ENCODE data around the gene NR3C2. TPM values are rescaled to one million over a fixed set of nuclear protein-coding genes. Genes with fewer than 3 reads are reported as not detected.

The NR3C2 gene
- polyA plus RNA-seq, 4 donors, result 14.5 to 23.9 (median 16.9) TPM

DNA sequence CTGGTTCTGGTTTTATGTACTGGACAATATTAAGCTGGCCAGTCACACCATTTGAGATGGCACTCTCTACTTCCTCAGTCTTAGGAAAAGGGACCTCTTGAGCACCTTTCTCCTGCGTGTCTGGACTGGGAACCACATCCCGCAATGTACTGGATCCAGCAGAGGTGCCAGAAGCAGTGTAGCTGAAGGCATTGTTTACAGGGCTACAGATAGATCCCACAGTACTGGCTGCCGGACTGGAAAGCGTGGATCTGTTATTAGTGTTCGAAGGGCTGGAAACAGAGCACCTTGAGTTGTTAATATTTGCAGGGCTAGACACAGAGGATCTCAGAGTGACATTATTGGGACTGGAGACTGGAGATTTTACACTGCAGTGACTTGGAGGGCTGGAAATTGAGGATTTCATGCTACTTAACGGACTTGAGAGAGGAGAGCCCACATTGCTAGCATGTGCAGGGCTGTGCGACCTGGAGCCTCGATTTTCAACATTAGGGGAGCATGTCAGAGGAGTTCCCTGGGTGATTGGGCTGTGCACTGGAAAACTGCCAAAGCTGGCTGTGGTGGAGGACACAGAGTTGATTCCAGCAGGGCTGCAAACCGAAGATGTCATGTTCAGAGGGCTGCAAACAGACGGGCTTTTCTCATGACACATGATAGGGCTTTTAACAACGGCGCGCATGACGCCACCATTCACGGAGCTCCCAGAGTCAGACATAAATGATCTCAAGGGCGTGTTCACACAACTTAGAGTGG, 6.4 kb downstream of the NR3C2 start:
- DNase-seq (ENCODE audit: low read depth in 4 of 4, low spot score in 3 of 4), result no peak

DNA sequence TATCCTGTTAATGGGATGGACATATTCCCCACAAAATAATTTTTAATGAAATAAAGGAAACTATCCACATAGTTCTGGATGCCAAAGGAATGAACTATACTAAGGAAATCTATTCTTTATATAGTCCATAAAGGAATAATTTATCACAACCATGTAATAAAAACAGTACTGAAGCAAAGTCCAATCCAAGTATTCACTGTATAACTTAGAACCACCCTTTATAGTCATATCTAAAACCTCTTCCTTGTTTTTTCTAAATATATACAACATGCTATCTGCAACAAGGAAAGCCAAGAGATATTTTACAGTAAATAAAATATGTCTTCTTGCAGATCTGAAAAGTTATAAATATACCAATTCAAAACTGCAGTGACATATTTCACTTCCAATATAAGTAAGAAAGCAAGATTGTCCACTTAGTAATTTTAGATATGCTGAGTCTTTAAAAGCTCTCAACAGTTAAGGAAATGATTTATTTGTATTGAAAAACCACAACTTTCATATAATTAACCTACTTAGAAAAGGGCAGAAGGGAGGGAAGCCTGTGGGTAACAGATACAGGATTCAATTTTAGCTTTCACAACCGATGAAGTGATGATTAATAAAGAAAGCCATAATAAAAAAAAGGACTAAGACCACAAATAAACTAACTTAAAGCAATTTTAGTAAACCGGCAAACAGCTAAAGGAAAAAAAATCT, 8.0 kb downstream of the NR3C2 start:
- DNase-seq (ENCODE audit: low read depth in 4 of 4, low spot score in 3 of 4), result no peak

DNA sequence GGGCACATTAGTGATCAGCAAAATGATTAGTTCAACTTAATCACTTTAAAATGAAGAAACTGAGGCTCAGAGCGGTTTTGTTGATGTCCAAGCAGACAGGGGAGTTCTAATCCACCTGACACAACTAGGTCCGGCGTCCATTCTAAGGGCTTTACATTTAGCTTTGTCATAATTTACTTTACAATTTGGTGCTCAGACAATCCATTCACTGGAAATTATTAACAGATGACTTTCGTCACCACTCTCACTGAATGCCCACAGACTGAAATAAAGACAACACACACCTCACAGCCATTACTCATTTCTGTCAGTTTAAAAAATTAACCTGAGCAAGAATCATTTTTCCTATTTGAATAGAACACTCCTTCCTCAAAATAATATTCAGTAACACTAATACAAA, 10.8 kb downstream of the NR3C2 start:
- DNase-seq (ENCODE audit: low read depth in 4 of 4, low spot score in 3 of 4), result no peak

DNA sequence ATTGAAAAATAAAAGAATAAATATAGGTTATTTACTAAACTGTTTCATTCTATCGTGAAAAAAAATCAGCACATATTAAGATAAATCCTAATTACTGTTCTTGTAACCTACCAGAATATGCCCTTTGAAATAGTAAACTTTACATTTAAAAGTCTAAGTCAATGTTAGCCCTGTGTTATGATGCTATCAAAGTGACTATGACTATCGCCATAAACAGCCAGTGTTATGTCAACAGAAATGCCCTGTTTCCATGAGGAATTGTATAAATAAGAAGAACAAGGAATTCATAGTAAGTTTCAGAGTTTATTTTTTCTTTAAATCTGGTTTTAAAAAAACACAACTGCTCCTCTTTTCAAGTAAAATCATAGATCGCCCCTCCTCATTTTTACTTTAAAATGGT, 11.4 kb downstream of the NR3C2 start:
- no peak for DNase-seq (ENCODE audit: low read depth in 4 of 4, low spot score in 3 of 4)

DNA sequence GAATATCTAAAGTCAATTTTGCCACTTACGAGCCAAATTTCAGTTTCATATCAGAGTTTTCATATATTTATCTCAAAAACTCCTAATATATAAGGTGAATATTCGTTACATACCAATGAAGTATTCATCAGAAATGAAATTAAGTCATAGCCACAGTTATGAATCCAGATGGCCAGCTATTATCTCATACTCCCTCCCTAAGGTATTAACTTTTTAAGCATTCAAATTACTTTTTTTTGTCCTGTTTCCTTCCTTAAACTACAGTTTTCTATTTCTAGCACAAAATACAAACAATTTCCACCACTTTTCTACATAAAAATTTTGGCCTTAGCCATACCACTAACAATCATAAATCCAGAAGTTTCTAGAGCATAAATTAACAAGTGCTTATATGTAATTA, 13.0 kb downstream of the NR3C2 start:
- DNase-seq (ENCODE audit: low read depth in 4 of 4, low spot score in 3 of 4), result no peak

DNA sequence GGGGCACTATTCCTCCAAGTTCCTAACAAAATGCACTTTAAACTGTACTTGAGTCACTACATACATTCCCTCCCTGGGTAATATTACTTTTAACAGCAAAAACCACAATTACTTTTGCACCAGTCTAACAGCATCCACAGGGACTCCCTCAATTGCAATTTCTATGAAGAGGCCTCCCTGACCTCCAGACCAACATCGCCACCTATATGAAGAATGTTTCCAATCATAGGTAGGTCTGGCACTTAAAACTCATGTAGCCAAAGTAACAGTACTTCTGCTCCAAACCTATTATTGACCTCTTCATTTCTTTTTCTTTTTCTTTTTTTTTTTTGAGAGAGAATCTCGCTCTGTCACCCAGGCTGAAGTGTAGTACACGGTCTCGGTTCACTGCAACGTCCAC, 15.6 kb downstream of the NR3C2 start:
- no peak for DNase-seq (ENCODE audit: low read depth in 4 of 4, low spot score in 3 of 4)

DNA sequence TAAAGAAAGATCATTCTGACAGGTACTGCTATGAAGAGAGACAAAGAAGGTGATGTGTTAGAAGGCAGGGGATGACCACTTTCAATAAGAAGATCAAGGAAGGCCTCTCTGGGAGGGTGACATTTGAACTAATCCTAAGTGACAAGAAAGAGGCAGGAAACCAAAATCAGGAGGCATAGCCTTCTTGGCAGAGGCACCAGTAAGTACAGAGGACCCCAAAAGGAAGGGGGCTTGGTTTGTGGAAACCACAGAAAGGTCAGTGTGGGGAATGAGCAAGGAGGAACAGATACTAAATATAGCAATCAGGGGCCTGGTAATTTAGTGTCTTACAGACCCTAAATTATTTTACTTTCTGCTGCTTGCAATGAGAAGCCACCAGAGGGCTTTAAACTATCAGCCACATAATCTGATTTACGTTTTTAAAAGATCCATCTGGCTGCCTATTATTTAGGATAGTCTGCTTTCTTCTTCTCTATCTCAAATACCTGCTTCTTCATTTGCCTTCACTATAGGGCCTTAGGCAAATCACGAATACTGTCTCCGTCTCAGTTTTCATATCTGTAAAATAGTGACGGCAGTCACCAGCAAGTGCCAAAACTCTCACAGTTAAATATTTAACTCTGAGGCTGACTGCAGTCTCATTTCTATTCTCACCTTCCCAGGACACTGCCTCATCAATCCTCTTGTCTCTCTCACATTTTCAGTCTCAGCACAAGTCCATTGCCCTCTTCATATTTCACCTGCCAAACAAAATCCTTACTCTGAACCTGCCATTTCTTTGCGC, 16.7 kb downstream of the NR3C2 start:
- DNase-seq (ENCODE audit: low read depth in 4 of 4, low spot score in 3 of 4), result no peak

DNA sequence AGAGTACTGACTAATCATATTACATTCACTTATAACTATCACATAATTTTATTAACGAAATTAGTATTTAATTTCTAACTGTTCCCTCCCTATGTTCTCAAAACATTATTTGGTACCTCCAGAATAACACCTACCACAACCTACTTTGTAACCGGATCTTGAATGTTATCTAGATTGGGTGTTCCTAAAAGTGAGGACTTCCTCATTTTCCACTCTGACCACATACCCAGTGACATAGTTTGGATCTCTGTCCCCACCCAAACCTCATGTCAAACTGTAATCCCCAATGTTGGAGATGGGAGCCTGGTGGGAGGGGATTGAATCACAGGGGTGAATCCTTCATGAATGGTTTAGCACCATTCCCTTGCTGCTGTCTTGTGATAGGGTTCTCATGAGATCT, 21.8 kb downstream of the NR3C2 start:
- DNase-seq (ENCODE audit: low read depth in 4 of 4, low spot score in 3 of 4), result no peak

DNA sequence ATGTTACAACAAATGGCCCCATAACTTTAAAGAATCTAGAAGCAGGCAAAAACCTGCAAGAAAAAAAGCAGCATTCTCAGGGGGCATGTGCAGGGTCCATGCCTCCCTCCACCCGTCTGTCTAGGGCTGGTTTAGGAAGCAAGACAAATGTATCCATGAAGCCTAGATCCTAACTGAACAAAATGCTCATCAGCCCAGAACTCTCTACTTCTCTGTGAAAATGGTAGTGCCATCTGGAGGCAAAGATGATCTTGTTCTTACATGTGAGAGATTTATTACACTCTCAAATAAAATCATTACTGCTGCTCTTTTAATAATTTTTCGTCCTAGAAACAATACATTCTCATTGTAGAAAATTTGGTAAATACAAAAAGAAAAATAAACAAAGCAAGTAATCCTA, 26.7 kb downstream of the NR3C2 start:
- no peak for DNase-seq (ENCODE audit: low read depth in 4 of 4, low spot score in 3 of 4)

DNA sequence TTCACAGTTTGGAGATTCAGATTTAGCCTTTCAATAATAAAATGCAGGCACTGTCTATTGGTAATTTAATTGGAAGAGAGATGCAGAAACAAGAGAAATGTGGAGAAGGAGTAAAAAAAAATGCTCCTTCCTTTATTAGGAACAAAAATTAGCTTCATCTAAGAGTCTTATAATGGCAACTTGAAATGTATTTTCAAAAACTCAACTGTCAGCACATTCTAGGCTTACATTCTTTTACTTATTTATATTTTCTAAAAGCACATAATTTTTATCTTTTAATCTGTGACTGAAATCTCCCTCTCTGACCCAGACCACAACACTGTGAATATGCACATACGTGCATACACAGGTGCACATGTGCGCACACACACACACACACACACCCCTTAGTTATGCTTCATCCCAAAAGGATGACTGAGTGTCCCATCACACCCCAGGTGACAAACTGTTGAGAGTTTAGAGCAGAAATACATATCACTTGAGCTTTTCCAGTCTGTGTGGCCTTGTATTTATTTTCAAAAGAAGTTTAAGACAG, 29.7 kb downstream of the NR3C2 start:
- no peak for DNase-seq (ENCODE audit: low read depth in 4 of 4, low spot score in 3 of 4)

DNA sequence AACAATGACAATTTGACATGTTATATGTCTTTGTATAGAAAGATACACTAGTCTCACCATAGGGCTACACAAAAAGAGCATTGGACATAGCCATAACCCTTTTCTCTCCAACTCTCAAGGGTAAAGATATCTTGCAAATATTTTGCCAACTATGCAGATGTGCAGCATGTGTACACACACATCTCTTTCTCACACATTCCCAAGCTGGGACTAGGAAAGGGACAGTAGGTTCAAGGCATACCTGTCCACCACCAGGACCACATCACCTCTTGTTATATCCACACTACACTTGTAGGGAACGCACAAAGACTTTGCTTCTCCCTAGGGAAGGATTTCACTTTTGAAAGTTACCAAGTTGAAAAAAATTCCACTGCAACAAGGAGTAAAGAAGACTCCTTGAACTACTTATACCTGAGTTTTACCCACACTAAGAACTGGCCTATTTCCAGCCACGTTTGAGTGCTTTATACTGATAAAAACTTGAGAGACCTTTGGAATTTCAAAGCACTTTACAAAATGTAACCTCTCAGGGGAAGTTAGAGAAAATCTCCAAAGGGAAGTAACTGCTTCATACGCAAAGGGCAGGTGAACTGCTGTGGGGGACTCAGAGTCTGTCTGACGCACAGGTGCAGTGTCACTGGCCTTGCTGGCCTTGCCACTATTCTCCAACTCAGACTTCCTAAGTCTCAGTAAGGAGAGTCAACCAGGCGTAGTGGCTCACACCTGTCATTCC, 36.9 kb downstream of the NR3C2 start:
- DNase-seq (ENCODE audit: low read depth in 4 of 4, low spot score in 3 of 4), result no peak

DNA sequence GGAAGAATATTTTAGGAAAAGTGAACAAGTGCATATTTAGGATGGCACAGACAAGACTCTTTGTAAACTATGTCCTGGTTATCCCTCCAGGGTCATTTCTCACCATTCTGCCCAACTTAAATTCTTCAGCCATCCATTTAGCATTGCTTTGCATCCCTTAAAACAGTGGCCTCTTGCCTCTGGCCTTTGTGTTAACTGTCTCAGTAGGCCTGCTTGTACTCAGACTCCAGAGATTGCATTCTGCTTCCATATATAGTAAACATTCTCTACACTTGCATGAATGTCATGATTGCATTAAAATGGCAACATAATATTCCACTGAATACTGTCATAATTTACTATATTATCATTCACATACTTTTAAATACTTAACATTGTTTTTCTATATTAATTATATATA, 43.2 kb downstream of the NR3C2 start:
- no peak for DNase-seq (ENCODE audit: low read depth in 4 of 4, low spot score in 3 of 4)

DNA sequence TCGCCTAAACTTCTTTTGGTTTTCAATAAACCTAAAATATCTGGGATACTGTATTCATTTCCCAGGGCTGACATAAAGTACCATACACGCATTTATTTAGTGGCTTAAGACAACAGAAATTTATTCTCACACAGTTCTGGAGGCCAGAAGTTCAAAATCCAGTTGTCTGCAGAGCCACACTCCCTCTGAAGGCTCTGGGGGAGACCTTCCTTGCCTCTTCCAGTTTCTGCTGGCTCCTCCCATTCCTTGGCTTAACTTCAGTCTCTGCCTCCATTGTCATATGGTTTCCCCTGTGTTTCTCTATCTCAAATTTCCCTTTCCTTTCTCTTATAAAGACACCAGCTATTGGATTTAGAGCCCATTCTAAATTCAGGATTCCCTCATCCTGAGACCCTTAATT, 44.4 kb downstream of the NR3C2 start:
- DNase-seq (ENCODE audit: low read depth in 4 of 4, low spot score in 3 of 4), result no peak

DNA sequence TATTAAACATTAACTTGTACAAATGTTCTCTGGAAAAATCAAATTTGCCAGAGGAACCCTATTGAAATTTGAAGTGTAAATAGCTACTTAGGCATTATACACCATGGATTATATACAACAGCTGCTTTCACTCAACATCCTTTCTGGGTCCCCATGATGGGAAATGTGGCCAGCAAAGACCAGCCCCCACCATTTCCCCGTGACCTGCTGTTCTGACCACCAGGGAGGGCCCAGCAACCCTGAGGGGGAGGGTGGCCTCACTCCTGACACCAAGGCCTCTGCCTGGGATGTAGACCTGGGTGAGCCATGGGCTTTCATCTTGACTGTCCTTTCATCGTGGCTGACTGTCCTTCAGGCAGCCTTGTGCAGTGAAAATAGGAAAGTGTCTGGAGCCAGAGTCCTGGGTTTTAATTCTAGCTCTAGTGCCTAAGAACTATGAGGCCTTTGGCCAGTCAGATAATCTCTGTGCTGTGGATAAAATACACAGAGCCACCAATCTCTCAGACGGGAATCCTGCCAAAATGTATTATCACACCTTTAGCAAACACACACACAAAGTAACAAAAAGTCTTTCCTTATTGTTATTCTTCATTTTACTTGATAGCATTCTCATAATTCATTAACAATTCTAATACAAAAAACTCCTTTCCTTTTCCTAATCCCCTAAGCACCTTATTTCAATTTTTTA, 45.1 kb downstream of the NR3C2 start:
- DNase-seq (ENCODE audit: low read depth in 4 of 4, low spot score in 3 of 4), result peak in 1 of 4 donors; percentile 25

DNA sequence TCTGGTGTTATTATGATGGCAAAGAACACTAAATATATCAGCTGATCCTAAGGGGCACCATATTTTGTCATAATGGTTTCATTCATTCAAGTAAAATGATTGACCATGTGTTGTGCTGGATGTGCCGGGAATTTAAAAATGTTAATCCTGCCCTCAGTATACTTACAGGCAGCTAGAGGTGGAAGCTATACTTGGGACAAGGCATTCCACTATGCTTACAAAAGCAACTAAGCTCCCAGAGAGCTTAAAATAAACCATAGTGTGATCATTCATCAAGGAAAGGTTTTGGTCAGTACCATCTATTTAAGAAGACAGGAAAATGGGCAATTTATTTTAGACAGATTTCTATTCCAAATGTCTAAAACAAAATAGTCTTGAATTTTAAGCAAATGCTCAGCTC, 46.4 kb downstream of the NR3C2 start:
- DNase-seq (ENCODE audit: low read depth in 4 of 4, low spot score in 3 of 4), result peak in 1 of 4 donors; percentile 17

DNA sequence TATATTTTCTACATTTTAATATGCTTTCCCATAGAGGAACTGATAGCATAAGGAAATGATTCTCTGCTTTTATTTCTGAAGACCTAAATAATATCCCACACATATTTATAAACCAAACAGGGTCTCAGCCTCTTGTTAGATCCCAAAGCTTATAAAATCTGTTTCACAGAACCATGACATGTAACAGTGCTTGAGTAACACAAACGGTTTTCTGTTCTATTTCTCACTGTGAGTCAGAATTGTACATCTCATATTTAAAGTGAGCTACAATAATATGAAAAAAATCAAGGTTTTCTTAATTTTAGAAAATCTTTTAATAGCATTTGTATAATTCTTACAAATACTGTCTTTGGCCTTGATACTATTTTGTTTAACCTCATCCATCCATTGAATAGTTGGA, 51.2 kb downstream of the NR3C2 start:
- DNase-seq (ENCODE audit: low read depth in 4 of 4, low spot score in 3 of 4), result no peak

DNA sequence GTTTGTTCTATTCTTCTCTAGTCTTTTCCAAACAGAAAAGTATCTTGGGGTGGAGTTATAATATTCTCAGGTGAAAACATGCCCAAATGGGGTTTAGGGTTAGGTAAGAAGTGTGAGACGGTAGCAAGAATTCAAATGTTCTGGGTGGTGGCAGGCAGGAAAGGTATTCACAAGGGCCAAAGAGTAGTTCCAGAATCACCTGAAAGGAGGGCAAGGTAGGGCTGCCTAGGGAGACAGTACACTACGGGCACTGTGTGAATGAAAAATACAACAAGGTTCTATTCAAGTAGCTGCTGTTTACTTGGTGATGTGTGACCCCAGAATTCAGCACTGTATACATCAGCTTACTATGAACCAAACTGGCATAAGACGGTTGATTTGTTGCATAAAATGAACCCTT, 51.9 kb downstream of the NR3C2 start:
- DNase-seq (ENCODE audit: low read depth in 4 of 4, low spot score in 3 of 4), result no peak

DNA sequence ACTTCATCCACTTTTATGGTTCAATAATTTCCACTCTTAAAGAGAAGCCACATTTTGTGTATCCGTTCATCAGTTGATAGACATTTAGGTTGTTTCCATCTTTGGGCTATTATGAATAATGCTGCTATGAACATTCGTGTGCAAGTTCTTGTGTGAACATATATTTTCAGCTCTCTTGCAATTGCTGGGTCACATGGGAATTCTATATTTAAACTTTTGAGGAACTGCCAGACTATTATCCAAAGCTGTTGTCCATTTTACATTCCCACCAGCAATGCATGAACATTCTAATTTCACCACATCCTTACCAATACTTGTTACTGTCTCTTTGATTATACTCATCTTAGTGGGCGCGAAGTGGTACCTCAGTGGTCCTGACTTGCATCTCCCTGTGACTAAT, 61.9 kb downstream of the NR3C2 start:
- no peak for DNase-seq (ENCODE audit: low read depth in 4 of 4, low spot score in 3 of 4)

DNA sequence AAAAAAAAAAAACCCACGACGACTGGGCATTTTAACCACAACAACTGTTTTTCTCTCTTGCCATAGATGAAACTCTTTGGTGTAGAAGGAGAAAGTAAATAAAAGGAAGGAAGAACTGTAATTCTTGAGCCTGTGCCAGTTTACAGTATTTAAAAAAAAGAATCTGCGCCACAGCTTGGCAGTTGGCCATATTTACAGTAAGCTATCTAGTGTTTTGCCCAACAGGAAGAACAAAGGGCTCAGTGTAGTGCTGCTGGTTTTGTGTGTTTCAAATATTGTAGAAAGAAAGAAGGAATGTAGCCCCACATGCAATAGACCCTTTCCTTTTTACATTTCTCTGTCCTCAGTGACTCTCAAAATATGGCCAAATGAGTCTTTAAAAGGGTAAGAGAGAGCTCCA, 66.1 kb downstream of the NR3C2 start:
- peak in 1 of 4 donors; percentile 19 for DNase-seq (ENCODE audit: low read depth in 4 of 4, low spot score in 3 of 4)

DNA sequence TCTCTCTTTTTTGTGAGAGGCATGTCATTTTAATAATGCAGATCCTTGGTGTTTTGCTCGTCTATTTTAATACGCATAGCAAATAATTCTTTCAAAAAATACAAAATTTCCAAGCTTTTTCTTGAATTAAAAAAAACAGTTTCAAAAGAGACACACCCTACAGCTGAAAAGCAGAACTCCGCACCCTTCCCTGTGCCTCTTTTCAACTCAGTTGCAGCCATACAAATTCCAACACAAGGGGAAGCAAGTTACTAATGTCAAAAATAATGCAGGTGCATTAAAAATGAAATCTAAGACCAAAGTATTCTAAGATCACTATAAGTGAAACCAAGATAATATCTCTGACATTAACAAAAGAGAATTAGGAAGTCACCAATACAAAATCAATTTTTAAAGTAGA, 66.6 kb downstream of the NR3C2 start:
- no peak for DNase-seq (ENCODE audit: low read depth in 4 of 4, low spot score in 3 of 4)

Measured in left renal pelvis (tissue), 4 donors.